Cardiac muscle cell (in vitro differentiated cells and primary cell): Measurements from ENCODE around the gene KNCN. TPM values are rescaled to one million over a fixed set of nuclear protein-coding genes. Genes with fewer than 3 reads are reported as not detected.

ENCODE experiments used
- DNase-seq, 2 donors: peaks; one replicate each; pipeline versions ENCODE4 v3.0.0 to v3.0.0-alpha.2; 2010 to 2017; ENCODE audit warnings: low read depth in 1 of 2, low spot score in 1 of 2
- H3K27ac ChIP-seq: fragments of 200-600 bp; sonication (generic); 2 replicates; pipeline ENCODE4 v1.5.1; 2016
- H3K27me3 ChIP-seq: fragments of 200-600 bp; sonication (generic); 2 replicates; pipeline ENCODE4 v1.6.0; 2016; ENCODE audit warnings: control low read depth
- H3K36me3 ChIP-seq: fragments of 200-600 bp; sonication (generic); 2 replicates; pipeline ENCODE4 v1.5.1; 2016; ENCODE audit warnings: control low read depth
- H3K4me1 ChIP-seq: fragments of 200-600 bp; sonication (generic); 2 replicates; pipeline ENCODE4 v1.8.1; 2017; ENCODE audit warnings: low read depth, mild to moderate bottlenecking, mixed run types
- H3K4me3 ChIP-seq: fragments of 200-600 bp; sonication (generic); 2 replicates; pipeline ENCODE4 v1.5.1; 2016; ENCODE audit warnings: mild to moderate bottlenecking
- H3K9me3 ChIP-seq: fragments of 200-600 bp; sonication (generic); 2 replicates; pipeline ENCODE4 v1.5.1; 2017; ENCODE audit warnings: low read depth, mild to moderate bottlenecking, control low read depth
- CTCF ChIP-seq: IDR thresholded peaks from 2 replicates; pipeline ENCODE4 v1.5.1; 2012; ENCODE audit warnings: low read depth, mild to moderate bottlenecking, low read length
- polyA plus RNA-seq: library from polyadenylated mRNA; unstranded; fragments of >200 nt; fragmentation: Nextera tagmentation; extraction: Ambion mirVana; gene quantifications from 2 replicates; pipeline ENCODE4 v1.2.1, GENCODE V29; 2016
- total RNA-seq: library from RNA; depleted of rRNA; stranded (reverse); fragments of >200 nt; gene quantifications from 2 replicates; pipeline ENCODE4 v1.2.3, GENCODE V29; 2016

Gene KNCN
- total and polyA plus RNA-seq, 2 experiments from 2014 or later, result not detected

GRCh38 chr1:46530311-46530710, 21.1 kb downstream of the KNCN start:
- no peak for TF ChIP-seq CTCF
- no peaks in the 10 kb centered on the region for H3K9me3 ChIP-seq
- no peak overlapping the region for H3K4me3 ChIP-seq
- H3K27me3 ChIP-seq, result peaks cover 83% of the 10 kb centered on the region
- no peak overlapping the region for H3K27ac ChIP-seq
- DNase-seq, result no peak
- H3K4me1 ChIP-seq, result no peaks in the 10 kb centered on the region
- H3K36me3 ChIP-seq, result no peaks in the 10 kb centered on the region

GRCh38 chr1:46529031-46529630, 22.3 kb downstream of the KNCN start:
- no peaks in the 10 kb centered on the region for H3K4me1 ChIP-seq
- no peak for TF ChIP-seq CTCF

GRCh38 chr1:46528297-46528955, 23.0 kb downstream of the KNCN start:
- H3K9me3 ChIP-seq, result no peaks in the 10 kb centered on the region
- no peak overlapping the region for H3K27ac ChIP-seq
- no peaks in the 10 kb centered on the region for H3K4me1 ChIP-seq
- no peaks in the 10 kb centered on the region for H3K36me3 ChIP-seq
- no peak overlapping the region for H3K4me3 ChIP-seq
- H3K27me3 ChIP-seq, result peaks cover 81% of the 10 kb centered on the region
- TF ChIP-seq CTCF, result peak; percentile 25
- DNase-seq, result peak; percentile 26 to 51

More at GRCh38 chr1:46529031-46529630, 22.3 kb downstream of the KNCN start:
- H3K27me3 ChIP-seq, result peaks cover 85% of the 10 kb centered on the region
- no peak overlapping the region for H3K4me3 ChIP-seq
- DNase-seq, result no peak
- H3K27ac ChIP-seq, result no peak overlapping the region
- no peaks in the 10 kb centered on the region for H3K9me3 ChIP-seq
- no peaks in the 10 kb centered on the region for H3K36me3 ChIP-seq

- H3K27me3 ChIP-seq, result peaks cover 74% of the 10 kb centered on the region
- peak; percentile 88 for TF ChIP-seq CTCF
- H3K9me3 ChIP-seq, result no peaks in the 10 kb centered on the region
- H3K36me3 ChIP-seq, result no peaks in the 10 kb centered on the region
- H3K4me3 ChIP-seq, result no peak overlapping the region
- no peak overlapping the region for H3K27ac ChIP-seq
- peak; percentile 81 to 82 for DNase-seq
- H3K4me1 ChIP-seq, result no peaks in the 10 kb centered on the region
These were observed 23.8 kb downstream of the KNCN start for GRCh38 chr1:46527474-46528296.

GRCh38 chr1:46526691-46527291, 24.7 kb downstream of the KNCN start:
- no peak for TF ChIP-seq CTCF
- H3K27ac ChIP-seq, result no peak overlapping the region
- H3K27me3 ChIP-seq, result peaks cover 65% of the 10 kb centered on the region
- H3K36me3 ChIP-seq, result no peaks in the 10 kb centered on the region
- DNase-seq, result no peak
- no peaks in the 10 kb centered on the region for H3K9me3 ChIP-seq
- no peak overlapping the region for H3K4me3 ChIP-seq
- H3K4me1 ChIP-seq, result no peaks in the 10 kb centered on the region
